HG03575 (cell line): Measurements from ENCODE around the gene EDN2.

Experiments used
- ATAC-seq: cut with Tn5 transposase; IDR thresholded peaks from one replicate; pipeline ENCODE4 v1.9.1; 2021; ENCODE audit not compliant: unreplicated experiment, insufficient number of reproducible peaks, low FRiP score; ENCODE audit errors: extremely low read depth

The EDN2 gene

DNA sequence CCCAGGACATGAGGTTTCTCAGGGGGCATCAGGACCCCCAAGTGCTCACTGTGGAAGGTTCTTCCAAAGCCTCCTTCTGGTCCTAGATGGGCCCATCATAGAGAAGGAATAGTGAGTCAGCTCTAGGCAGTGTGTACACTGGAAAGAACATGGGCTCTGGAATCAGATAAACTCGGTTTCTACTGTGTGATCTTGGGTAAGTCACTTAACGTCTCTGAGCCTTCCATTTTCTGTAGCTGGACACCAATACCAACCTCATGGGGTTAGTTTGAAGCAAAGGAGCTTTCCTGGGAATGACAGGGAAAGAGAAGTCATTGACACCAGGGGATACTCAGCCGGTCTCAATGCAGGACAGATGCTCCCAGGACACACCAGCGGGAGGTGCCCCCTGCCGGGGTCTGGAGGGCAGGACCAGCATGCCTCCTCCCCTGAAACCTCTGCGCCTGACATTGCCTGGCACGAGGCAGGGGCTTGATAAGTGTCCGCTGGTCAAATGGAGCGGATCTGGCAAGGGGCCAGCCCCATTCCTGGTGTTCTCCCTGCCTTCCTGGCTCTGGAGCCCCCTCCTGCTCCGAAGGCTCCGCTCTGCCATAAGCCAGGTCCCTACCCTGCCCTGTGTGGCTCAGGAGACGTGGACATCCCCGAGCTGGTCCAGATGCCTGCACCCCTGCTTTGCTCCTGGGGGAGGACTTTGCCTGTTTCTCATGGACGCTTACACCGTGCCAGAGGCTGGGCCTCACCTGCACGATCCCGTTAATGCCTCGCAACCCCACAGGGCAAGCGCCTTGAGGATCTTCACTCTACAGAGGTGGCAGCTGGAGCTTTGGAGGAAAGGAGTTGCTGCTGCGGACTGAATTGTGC is 52.8 kb downstream of the EDN2 start:
- no peak for ATAC-seq

DNA sequence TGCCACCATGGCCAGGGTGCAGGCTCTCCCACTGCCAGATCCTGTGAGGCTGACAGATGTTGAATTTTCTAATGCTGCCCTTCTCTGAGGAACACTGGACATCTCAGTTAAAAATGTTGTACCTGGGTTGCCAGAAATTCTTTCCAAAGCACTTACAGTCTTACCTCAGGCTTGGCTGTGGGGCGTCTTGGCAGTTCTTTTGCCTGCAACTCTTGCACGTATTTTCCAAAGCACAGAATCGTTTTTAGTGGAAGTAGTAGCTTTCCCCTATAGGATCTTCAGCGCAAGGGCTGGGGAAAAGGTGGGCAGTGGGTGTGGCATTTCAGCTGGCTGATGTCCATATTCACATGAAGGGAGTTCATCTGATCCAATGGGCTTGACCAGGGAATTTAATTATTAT is 53.9 kb downstream of the EDN2 start:
- no peak for ATAC-seq

DNA sequence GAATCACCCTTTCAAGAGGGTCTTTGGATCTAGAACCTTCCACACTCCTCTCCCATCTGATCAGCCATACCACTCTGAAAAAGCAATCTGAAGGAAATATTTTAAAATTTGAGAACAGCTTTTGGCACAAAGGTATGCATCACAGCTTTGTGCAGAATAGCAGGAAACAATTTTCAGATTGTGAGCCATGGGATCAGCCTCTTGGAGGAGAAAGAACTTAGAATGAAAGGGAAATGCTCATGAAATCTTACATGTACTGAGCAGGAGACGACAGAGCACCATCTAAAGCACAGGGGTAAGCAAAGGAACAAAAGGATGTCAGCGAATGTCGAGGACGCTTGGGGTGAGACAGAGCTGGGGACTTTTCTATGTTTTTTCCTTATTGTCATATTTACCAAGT is 54.4 kb downstream of the EDN2 start:
- ATAC-seq, result no peak

DNA sequence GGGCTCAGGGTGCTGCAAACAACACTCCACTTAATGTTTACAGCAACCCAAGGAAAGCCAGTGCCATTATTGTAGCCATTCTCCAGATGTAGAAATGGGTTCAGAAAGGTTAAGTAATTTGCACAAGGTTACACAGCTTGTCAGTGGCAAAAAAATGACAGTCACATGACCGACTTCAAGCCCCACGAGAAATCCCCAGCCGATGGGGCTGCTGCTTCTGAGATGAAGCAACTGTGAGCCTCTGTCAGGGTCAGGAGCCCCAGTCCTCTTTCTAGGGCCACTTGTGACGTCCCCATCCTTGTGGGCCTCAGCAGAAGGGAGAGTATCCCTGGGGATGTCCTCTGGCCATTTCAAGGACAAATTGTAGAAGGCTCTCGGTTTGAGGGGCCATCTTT is 54.8 kb downstream of the EDN2 start:
- no peak for ATAC-seq
